GDM1 (cell line): ENCODE measurements around the gene DIS3L2.
"Not testable (repeated sequence)": the region's sequence is repeated elsewhere in the genome, so short reads cannot be mapped to it uniquely, and the experiment has no call there.

Source experiments
- DNase-seq: peaks from one replicate; lab custom pipeline; 2025; lab: John Stamatoyannopoulos, UW

Gene DIS3L2

DNA sequence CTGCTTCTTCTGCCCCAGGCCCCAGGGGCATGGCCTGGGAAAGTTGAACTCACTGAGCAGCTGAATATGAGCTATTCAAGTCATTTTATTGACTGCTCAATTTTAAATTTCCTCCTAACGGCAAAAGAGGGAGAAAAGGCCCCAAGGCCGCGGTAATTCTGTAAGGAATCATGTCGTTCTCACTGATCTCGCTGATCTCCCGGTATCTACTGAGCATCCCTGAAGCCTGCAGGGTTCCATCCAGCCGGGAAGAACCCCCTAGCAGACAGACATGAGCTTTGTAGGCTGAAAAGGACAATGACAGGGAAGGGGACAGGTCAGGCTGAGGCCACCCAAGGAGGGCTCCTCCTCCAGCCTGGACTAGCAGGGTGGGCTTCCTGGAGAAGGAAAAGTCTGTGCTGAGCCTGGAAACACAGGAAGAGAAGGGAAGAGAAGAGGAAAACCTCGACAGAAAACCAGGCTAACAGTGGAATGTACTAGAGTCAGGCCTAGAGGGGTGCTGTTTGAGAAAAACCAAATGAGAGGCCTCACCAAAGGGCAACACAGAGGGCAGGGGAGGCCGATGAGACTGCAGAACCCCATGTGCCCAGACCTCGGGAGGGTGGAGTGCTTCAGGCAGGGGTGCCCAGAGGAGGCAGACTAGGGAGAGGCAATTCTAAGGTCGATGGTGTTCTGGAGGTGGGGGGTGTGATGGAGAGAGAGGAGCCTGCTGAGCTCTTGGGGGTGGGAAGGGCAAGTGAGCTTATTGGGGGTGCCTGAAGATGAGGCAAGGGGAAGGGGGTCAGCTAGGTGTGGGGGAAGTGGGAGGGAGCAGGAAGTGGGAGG is 32.4 kb upstream of the DIS3L2 start:
- DNase-seq = no peak

DNA sequence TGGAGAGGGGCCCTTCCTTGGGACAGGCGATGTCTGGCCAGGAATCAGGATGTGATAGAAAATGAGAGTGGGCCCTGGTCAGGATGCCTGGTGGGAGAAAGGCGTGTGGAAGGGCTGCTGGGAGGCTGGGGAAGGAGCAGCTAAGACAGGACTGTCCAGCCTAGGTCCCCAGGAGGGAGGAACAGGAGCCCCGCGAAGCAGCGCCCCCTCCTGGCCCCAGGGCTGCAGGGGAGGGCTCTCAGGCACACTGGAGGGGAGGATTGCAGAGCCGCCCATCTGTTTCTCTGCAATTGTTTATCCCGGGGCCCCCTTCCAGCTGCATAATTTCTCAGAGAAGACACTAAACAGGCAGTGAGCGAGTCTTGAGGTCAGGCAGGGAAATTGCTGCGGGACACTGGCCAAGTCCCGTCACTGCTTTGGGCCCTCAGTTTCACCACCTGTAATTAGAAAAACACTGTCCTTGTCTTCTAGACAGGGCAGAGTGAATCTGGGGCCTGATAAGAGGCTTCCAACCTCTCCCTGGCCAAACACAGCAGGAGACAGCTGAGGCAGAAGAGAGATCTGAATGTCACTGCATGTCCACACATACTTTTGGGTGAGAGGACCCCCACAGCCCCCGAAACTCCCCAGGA is 31.4 kb upstream of the DIS3L2 start:
- DNase-seq = no peak

GRCh38 chr2:231930593-231931281 is 30.8 kb upstream of the DIS3L2 start:
- no peak for DNase-seq

DNA sequence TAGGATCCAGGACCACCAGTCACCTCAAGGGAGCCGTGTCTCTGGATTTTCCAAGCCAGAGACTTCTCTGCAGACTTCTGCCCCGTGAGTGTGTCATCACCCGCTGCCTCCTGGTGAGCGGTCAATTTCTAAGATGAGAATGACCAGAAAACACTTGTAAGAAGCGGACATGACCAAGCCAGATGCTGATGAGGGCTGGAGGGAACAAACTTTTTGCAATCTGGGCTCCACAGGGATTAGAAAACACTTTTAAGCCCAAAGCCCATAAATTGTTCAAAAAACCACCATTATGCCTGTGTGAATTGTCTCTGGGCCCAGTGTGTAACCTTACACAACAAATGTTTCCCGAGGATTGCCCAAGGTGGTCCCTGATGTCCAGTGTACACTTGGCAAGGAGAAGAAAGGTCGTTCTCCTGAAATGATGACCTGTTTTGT is 30.0 kb upstream of the DIS3L2 start:
- no peak for DNase-seq

DNA sequence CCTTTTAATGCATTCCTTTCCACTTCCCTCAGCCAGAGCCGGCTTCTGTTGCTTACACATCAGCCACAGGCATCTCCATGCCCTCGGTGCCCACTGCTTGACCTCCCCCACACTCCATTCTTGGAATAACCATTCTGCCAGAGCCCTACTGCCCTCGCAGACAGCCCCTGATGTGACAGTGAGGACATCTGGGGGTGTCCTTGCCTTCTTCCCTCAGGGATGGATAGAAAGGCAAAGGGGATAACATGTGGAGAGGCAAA is 28.9 kb upstream of the DIS3L2 start:
- DNase-seq = no peak

DNA sequence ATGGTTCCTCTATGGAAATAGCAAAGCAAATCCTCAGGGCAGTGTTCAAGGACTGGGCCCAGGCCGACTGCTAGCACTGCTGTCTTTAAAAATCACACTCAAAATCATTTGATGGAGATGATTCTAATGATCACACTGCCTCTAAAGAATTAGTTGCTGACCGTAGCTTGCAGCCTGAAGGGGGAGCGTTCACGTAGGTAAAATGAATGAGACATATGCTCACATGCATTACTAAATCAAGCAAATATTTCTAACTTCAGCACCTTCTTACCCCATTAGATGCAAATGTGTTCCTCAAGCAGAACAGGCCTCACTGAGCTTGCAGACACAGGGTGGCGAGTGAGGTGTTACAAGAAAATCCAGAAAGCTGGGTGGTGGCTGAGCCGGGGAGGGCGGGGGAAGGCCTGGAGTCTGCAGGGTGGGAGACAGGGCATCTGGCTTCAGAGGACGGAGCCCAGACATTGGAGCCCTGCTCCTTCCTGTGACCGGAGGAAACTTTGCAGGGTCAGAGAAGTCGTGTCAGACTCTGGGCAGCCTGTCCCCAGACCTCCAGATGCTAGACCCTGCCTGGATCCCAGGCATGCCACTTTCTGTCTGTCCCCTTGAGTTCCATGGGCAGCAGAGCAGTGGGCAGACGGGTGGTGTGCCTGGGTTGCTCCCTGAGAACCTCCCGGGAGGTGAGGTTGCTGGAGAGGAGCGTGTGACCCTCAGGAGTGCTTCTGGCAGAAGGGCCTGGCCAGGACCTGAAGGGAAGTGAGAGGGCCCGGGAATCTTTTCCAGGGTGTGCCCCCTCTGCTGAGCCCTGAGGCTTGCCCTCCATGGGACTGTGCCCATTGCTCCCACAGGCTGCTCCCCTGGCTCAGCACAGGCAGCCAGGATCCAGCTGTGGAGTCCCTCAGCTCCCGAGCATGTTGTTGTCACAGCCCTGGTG is 28.3 kb upstream of the DIS3L2 start:
- DNase-seq = no peak

- DNase-seq = no peak
Measured at GRCh38 chr2:231933916-231934401, 27.6 kb upstream of the DIS3L2 start.

DNA sequence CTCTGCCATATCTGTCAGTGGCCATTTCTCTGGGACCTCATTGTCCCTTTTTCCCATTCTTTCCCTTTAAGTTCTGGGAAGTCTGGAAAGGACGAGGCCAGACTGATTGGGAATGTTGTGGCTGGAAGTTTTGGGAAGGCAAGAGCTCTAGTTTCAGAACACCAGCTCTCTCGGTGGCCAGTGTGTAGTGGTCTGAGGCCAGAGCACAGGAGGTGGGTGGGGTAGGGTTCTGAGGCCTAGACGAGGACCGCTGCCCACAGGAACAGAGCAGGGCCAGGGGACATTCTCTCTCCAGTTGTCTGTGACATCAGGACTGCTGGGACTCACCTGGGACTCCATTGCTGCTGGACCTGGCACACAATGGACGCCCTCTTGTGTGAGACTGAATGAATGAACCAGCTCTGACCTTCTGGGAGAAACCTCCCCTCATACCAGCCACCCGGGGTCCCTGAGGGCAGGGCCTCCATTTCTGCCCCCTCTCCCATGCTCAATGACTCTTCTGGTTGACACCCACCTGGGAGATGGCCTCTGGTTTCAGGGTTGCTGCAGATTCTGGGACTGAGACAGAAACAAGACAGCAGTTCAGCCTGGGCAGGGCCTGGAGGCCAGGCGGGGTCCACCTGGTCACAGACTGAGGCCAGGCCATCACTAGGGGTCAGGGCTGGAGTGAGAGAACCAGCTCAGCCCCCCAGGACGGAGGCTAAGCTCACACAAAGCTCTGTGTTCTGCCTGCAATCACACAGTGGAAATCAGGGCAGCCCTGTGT is 26.9 kb upstream of the DIS3L2 start:
- DNase-seq = no peak

GRCh38 chr2:231935207-231935524 is 26.3 kb upstream of the DIS3L2 start:
- no peak for DNase-seq

GRCh38 chr2:231935815-231936214 is 25.7 kb upstream of the DIS3L2 start:
- DNase-seq = no peak

DNA sequence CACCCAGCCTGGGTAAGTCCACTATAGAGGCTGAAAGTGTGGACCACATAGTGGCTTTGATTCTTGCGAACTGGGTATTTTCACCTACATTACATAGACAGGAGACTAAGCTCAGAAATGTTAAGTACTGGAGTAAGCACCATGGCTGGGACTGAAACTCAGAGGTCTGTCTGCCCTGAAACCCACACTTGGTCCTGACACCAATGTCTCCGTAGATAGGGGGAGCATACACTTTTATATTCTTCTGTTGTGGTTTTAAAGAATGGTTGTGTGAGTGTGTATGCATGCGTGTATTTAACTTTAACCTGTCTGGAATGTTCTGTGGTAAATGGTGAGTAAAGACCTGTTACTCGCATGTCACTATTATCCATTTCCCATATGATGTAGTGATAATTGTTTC is 25.0 kb upstream of the DIS3L2 start:
- DNase-seq = no peak

DNA sequence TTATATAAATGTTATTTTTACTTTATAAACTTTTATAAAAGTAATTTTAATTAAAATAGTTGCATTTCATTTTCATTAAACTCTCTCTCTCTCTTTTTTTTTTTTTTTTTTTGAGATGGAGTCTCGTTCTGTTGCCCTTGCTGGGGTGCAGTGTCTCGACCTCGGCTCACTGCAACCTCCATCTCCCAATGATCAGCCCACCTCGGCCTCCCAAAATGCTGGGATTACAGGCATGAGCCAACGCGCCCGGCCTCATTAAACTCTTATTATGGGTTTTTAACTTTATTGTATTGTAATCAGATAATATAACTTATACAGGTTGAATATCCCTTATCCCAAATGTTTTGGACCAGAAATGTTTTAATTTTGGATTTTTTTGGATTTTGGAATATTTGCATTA is 24.5 kb upstream of the DIS3L2 start:
- no peak for DNase-seq

- no peak for DNase-seq
Measured at GRCh38 chr2:231939022-231939421, 22.5 kb upstream of the DIS3L2 start.

GRCh38 chr2:231940795-231941194 is 20.7 kb upstream of the DIS3L2 start:
- no peak for DNase-seq

- no peak for DNase-seq
Measured at GRCh38 chr2:231941673-231942072, 19.8 kb upstream of the DIS3L2 start.

GRCh38 chr2:231942180-231942579 is 19.3 kb upstream of the DIS3L2 start:
- DNase-seq = no peak

GRCh38 chr2:231946241-231946814 is 15.2 kb upstream of the DIS3L2 start:
- DNase-seq = no peak

DNA sequence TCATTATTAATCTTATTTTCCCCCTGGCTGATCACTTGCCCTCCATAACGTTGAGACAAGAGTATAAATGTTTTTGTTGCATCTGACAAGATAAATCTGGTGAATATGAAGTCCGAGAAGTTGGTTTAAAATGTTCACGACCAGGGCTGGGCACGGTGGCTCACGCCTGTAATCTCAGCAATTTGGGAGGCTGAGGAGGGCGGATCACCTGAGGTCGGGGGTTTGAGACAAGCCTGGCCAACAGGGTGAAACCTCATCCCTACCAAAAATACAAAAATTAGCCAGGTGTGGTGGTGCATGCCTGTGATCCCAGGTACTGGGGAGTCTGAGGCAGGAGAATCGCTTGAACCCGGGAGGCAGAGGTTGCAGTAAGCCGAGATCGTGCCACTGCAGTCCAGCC is 14.4 kb upstream of the DIS3L2 start:
- DNase-seq = not testable (repeated sequence)

- DNase-seq = no peak
Measured at GRCh38 chr2:231947694-231948093, 13.8 kb upstream of the DIS3L2 start.

GRCh38 chr2:231951452-231952035 is 10.0 kb upstream of the DIS3L2 start:
- DNase-seq = no peak
